Suprapubic skin (tissue), 4 donors: ENCODE measurements around the gene CLBA1.

Experiments
- EP300 ChIP-seq: sonication (generic); formaldehyde crosslinking; IDR thresholded peaks from one replicate; pipeline ENCODE4 v1.6.1; 2017; ENCODE audit warnings: antibody characterized with exemption
- POLR2A ChIP-seq, 2 donors: fragments of 450-650 bp; IDR thresholded peaks; one replicate each; pipeline ENCODE4 v1.6.1; 2017; ENCODE audit warnings: antibody characterized with exemption in 2 of 2, mild to moderate bottlenecking in 2 of 2, moderate library complexity in 2 of 2
- POLR2AphosphoS5 ChIP-seq, 3 donors: sonication (generic); formaldehyde crosslinking; IDR thresholded peaks; one replicate each; pipeline ENCODE4 v1.6.1; 2017; ENCODE audit warnings: antibody characterized with exemption in 3 of 3
- TF ChIP-seq, protein P1 (sequence below), 2 donors: fragments of 200-600 bp in 1 of 2; fragments of 450-650 bp in 1 of 2; sonication (generic) in 1 of 2; IDR thresholded peaks; one replicate each; pipeline ENCODE4 v1.5.1; 2016 to 2019; ENCODE audit warnings: antibody characterized with exemption in 2 of 2, mild to moderate bottlenecking in 1 of 2, moderate library complexity in 1 of 2

- TF ChIP-seq, protein P1, sequence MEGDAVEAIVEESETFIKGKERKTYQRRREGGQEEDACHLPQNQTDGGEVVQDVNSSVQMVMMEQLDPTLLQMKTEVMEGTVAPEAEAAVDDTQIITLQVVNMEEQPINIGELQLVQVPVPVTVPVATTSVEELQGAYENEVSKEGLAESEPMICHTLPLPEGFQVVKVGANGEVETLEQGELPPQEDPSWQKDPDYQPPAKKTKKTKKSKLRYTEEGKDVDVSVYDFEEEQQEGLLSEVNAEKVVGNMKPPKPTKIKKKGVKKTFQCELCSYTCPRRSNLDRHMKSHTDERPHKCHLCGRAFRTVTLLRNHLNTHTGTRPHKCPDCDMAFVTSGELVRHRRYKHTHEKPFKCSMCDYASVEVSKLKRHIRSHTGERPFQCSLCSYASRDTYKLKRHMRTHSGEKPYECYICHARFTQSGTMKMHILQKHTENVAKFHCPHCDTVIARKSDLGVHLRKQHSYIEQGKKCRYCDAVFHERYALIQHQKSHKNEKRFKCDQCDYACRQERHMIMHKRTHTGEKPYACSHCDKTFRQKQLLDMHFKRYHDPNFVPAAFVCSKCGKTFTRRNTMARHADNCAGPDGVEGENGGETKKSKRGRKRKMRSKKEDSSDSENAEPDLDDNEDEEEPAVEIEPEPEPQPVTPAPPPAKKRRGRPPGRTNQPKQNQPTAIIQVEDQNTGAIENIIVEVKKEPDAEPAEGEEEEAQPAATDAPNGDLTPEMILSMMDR (IDR thresholded peaks at IDR 0.05): no peak
- TF ChIP-seq POLR2A (IDR thresholded peaks at IDR 0.05) (no peak), EP300 (no peak), POLR2AphosphoS5 (IDR thresholded peaks at IDR 0.05) (no peak)
Measured at GRCh38 chr14:105030836-105031396, 45.3 kb downstream of the CLBA1 start.
